ENCODE results near the gene FBXO41. TPM values are rescaled to one million over a fixed set of nuclear protein-coding genes. Genes with fewer than 3 reads are reported as not detected.

FBXO41 gene
- total RNA-seq, 1 experiment from 2014 or later, result 12.1 TPM

DNA sequence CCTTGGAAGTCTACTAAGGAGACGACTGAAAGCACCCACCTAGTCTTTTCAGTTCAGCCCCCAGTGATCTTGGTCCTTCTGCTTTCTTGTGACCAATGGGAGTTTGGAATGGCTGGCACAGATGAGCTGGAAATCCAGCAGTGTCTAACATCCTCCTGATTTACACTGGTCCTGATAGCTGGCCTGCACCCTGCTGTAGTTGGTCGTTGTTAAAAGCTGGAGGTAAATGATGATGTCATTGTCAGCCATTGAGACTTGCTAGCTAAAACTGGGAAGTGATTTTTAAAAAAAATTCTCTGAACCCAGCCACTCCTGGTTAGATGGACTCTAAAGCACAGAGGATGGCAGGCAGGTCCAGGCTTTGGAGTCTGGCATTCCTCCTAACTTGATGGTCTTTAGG, 30.9 kb downstream of the FBXO41 start:
- Mint-ChIP-seq H3K27me3 (ENCODE audit: insufficient read depth, unreplicated experiment) (no peaks in the 10 kb centered on the region), H3K36me3 (ENCODE audit: insufficient read depth, unreplicated experiment) (peaks cover 82% of the 10 kb centered on the region), H3K27ac (ENCODE audit: unreplicated experiment) (no peak overlapping the region), H3K4me3 (ENCODE audit: unreplicated experiment) (no peak overlapping the region), H3K4me1 (ENCODE audit: low read depth, unreplicated experiment) (no peaks in the 10 kb centered on the region), H3K9me3 (ENCODE audit: unreplicated experiment) (no peaks in the 10 kb centered on the region)
- Histone ChIP-seq H3K27me3 (replicated peaks; ENCODE audit: control insufficient read depth, insufficient read depth, low read length) (no peaks in the 10 kb centered on the region), H3K4me1 (no peaks in the 10 kb centered on the region), H3K9me3 (no peaks in the 10 kb centered on the region), H3K36me3 (ENCODE audit: control insufficient read depth, insufficient read depth, low read length) (peaks cover 8% of the 10 kb centered on the region), H3K4me3 (ENCODE audit: low read depth, low read length) (no peak overlapping the region)
- POLR2A ChIA-PET, result no interaction called here
- no peak for TF ChIP-seq CTCF (IDR thresholded peaks at IDR 0.05; ENCODE audit: insufficient read depth in 1 of 2, low read depth in 1 of 2, low read length in 1 of 2, severe bottlenecking in 1 of 2, unreplicated experiment in 1 of 2)
- CTCF ChIA-PET, result no interaction called here
- DNase-seq, result no peak
- intact Hi-C loops (cut with micrococcal nuclease; ENCODE audit: unreplicated experiment), result no loop called here
- BruUV-seq (replicated peaks), result no TSS peak

GRCh38 chr2:73252238-73253027, 31.8 kb downstream of the FBXO41 start:
- Histone ChIP-seq H3K9me3 (no peaks in the 10 kb centered on the region), H3K27me3 (replicated peaks; ENCODE audit: control insufficient read depth, insufficient read depth, low read length) (no peaks in the 10 kb centered on the region), H3K36me3 (ENCODE audit: control insufficient read depth, insufficient read depth, low read length) (peaks cover 8% of the 10 kb centered on the region), H3K4me3 (ENCODE audit: low read depth, low read length) (no peak overlapping the region), H3K4me1 (no peaks in the 10 kb centered on the region)
- Mint-ChIP-seq H3K36me3 (ENCODE audit: insufficient read depth, unreplicated experiment) (peaks cover 92% of the 10 kb centered on the region), H3K27me3 (ENCODE audit: insufficient read depth, unreplicated experiment) (no peaks in the 10 kb centered on the region), H3K9me3 (ENCODE audit: unreplicated experiment) (no peaks in the 10 kb centered on the region), H3K4me1 (ENCODE audit: low read depth, unreplicated experiment) (no peaks in the 10 kb centered on the region), H3K27ac (ENCODE audit: unreplicated experiment) (no peak overlapping the region), H3K4me3 (ENCODE audit: unreplicated experiment) (no peak overlapping the region)
- BruUV-seq (replicated peaks), result no TSS peak
- DNase-seq, result no peak
- TF ChIP-seq CTCF (IDR thresholded peaks at IDR 0.05; ENCODE audit: insufficient read depth in 1 of 2, low read depth in 1 of 2, low read length in 1 of 2, severe bottlenecking in 1 of 2, unreplicated experiment in 1 of 2), result no peak
- POLR2A ChIA-PET, result no interaction called here
- CTCF ChIA-PET, result interaction anchor here (0.7 kb wide), 1 partner anchor 385 kb away, joined by 3 read pairs; no protein-coding TSS in a partner anchor
- intact Hi-C loops (cut with micrococcal nuclease; ENCODE audit: unreplicated experiment), result no loop called here

DNA sequence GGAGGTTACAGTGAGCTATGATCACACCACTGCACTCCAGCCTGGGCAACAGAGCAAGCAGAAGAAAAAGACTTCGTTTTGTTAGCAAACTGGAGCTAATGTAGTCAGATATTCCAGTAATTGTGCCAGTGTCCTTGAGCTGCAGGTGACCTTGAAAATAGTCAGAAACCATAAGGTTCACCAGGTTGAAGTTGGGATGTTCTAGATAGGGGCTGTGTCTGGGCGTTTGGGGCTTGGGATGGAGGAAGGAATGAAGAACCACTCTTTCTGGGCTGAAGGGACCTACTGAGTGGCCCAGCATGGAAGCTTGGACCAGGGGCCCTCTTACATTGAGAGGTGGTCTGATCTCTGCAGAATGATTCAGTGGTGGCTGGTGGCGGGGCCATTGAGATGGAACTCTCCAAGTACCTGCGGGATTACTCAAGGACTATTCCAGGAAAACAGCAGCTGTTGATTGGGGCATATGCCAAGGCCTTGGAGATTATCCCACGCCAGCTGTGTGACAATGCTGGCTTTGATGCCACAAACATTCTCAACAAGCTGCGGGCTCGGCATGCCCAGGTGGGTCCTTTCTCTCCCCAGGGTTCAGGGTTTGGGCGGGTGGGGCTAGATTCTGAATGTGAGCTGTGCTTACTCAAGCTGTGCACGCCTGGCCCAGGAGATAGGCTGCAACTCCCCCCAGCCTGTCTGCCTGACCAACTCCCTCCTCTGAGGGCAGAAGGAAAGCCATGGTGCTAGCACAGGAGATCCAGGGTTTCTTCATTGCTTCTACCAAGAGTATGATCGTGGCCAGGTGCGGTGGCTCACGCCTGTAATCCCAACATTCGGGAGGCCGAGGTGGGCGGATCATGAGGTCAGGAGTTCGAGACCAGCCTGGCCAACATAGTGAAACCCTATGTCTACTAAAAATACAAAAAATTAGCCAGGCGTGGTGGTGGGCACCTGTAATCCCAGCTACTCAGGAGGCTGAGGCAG, 33.1 kb downstream of the FBXO41 start:
- Mint-ChIP-seq H3K36me3 (ENCODE audit: insufficient read depth, unreplicated experiment) (peaks cover 95% of the 10 kb centered on the region), H3K27me3 (ENCODE audit: insufficient read depth, unreplicated experiment) (no peaks in the 10 kb centered on the region), H3K4me3 (ENCODE audit: unreplicated experiment) (no peak overlapping the region), H3K9me3 (ENCODE audit: unreplicated experiment) (no peaks in the 10 kb centered on the region), H3K4me1 (ENCODE audit: low read depth, unreplicated experiment) (no peaks in the 10 kb centered on the region), H3K27ac (ENCODE audit: unreplicated experiment) (no peak overlapping the region)
- Histone ChIP-seq H3K4me3 (ENCODE audit: low read depth, low read length) (no peak overlapping the region), H3K9me3 (no peaks in the 10 kb centered on the region), H3K36me3 (ENCODE audit: control insufficient read depth, insufficient read depth, low read length) (peaks cover 8% of the 10 kb centered on the region), H3K27me3 (replicated peaks; ENCODE audit: control insufficient read depth, insufficient read depth, low read length) (no peaks in the 10 kb centered on the region), H3K4me1 (no peaks in the 10 kb centered on the region)
- POLR2A ChIA-PET, result no interaction called here
- DNase-seq, result no peak
- no TSS peak for BruUV-seq (replicated peaks)
- CTCF ChIA-PET, result interaction anchor here (1.3 kb wide), 1 partner anchor 18 kb away, joined by 3 read pairs; no protein-coding TSS in a partner anchor
- TF ChIP-seq CTCF (IDR thresholded peaks at IDR 0.05; ENCODE audit: insufficient read depth in 1 of 2, low read depth in 1 of 2, low read length in 1 of 2, severe bottlenecking in 1 of 2, unreplicated experiment in 1 of 2), result no peak
- intact Hi-C loops (cut with micrococcal nuclease; ENCODE audit: unreplicated experiment), result no loop called here
